Activated CD8-positive, alpha-beta memory T cell treated with anti-CD3 and anti-CD28 coated beads, Interleukin-2, amount 50 U/mL, for 48 hours (primary cell): Measurements from ENCODE around the gene CCDC187.

Experiments used
- DNase-seq: peaks from one replicate; pipeline ENCODE4 v3.0.0-alpha.2; 2020

Gene CCDC187

GRCh38 chr9:136297016-136297691 lies 6.7 kb downstream of the CCDC187 start:
- no peak for DNase-seq

GRCh38 chr9:136296434-136297015 lies 7.4 kb downstream of the CCDC187 start:
- DNase-seq, result no peak

- DNase-seq, result no peak
These were observed 8.1 kb downstream of the CCDC187 start for GRCh38 chr9:136295542-136296433.

GRCh38 chr9:136295055-136295454 lies 8.8 kb downstream of the CCDC187 start:
- DNase-seq, result no peak

GRCh38 chr9:136294437-136294836 lies 9.5 kb downstream of the CCDC187 start:
- no peak for DNase-seq

- no peak for DNase-seq
These were observed 10.3 kb downstream of the CCDC187 start for GRCh38 chr9:136293476-136294077.

GRCh38 chr9:136292591-136293448 lies 11.1 kb downstream of the CCDC187 start:
- DNase-seq, result no peak

GRCh38 chr9:136292026-136292538 lies 11.8 kb downstream of the CCDC187 start:
- no peak for DNase-seq

GRCh38 chr9:136291306-136292025 lies 12.4 kb downstream of the CCDC187 start:
- no peak for DNase-seq

- DNase-seq, result no peak
These were observed 13.3 kb downstream of the CCDC187 start for GRCh38 chr9:136290508-136291000.

GRCh38 chr9:136289651-136290507 lies 14.0 kb downstream of the CCDC187 start:
- DNase-seq, result no peak

- no peak for DNase-seq
These were observed 15.7 kb downstream of the CCDC187 start for GRCh38 chr9:136287960-136288753.

- DNase-seq, result no peak
These were observed 16.9 kb downstream of the CCDC187 start for GRCh38 chr9:136286987-136287379.

GRCh38 chr9:136286359-136286986 lies 17.4 kb downstream of the CCDC187 start:
- DNase-seq, result no peak

- DNase-seq, result no peak
These were observed 18.2 kb downstream of the CCDC187 start for GRCh38 chr9:136285501-136286358.

GRCh38 chr9:136284951-136285350 lies 18.9 kb downstream of the CCDC187 start:
- no peak for DNase-seq

- no peak for DNase-seq
These were observed 19.6 kb downstream of the CCDC187 start for GRCh38 chr9:136284311-136284710.
